ENCODE data around the gene UBAP1.

- TF ChIP-seq POLR2A (IDR thresholded peaks at IDR 0.05) = no peak
- TF ChIP-seq CTCF (IDR thresholded peaks at IDR 0.05) = no peak
- TF ChIP-seq EP300 (IDR thresholded peaks at IDR 0.05) = no peak
- no peak for TF ChIP-seq POLR2AphosphoS5 (IDR thresholded peaks at IDR 0.05)
Observed at GRCh38 chr9:34232201-34232600, 53.4 kb downstream of the UBAP1 start.
